Upper lobe of left lung (tissue), 6 donors: ENCODE data around the gene PBX4. TPM values are rescaled to one million over a fixed set of nuclear protein-coding genes. Genes with fewer than 3 reads are reported as not detected.

ENCODE experiments used
- ATAC-seq, 2 donors: fragments of 200-7000 bp; cut with Tn5 transposase; one replicate each; pipeline ENCODE4 v1.9.1; 2022; ENCODE audit warnings: mild to moderate bottlenecking in 2 of 2, moderate library complexity in 2 of 2; ENCODE audit not compliant: low FRiP score in 2 of 2
- DNase-seq, 2 donors: peaks; one replicate each; pipeline ENCODE4 v3.0.0-alpha.2; 2019 to 2020
- H3K27ac ChIP-seq, 4 donors: fragments of 200-600 bp; sonication (generic); one replicate each; pipeline ENCODE4 v1.5.1; 2016 to 2019
- H3K27me3 ChIP-seq, 4 donors: fragments of 200-600 bp; sonication (generic); one replicate each; pipeline ENCODE4 v1.5.1; 2017 to 2019
- H3K36me3 ChIP-seq, 4 donors: fragments of 200-600 bp; sonication (generic); one replicate each; pipeline ENCODE4 v1.5.1; 2016 to 2019
- H3K4me1 ChIP-seq, 4 donors: fragments of 200-600 bp; sonication (generic); one replicate each; pipeline ENCODE4 v1.5.1; 2018 to 2019
- H3K4me3 ChIP-seq, 4 donors: fragments of 200-600 bp; sonication (generic); one replicate each; pipeline ENCODE4 v1.5.1; 2017 to 2019; ENCODE audit warnings: mild to moderate bottlenecking in 2 of 4, moderate library complexity in 1 of 4
- H3K9me3 ChIP-seq, 4 donors: fragments of 200-600 bp; sonication (generic); one replicate each; pipeline ENCODE4 v1.5.1; 2018 to 2019
- EP300 ChIP-seq, 4 donors: sonication (generic); formaldehyde crosslinking; IDR thresholded peaks; one replicate each; pipeline ENCODE4 v1.5.1; 2017; ENCODE audit warnings: antibody characterized with exemption in 4 of 4, control low read depth in 2 of 4
- POLR2A ChIP-seq, 4 donors: fragments of 450-650 bp; IDR thresholded peaks; one replicate each; pipeline ENCODE4 v1.5.1; 2016 to 2017; ENCODE audit warnings: antibody characterized with exemption in 4 of 4, mild to moderate bottlenecking in 2 of 4
- POLR2AphosphoS5 ChIP-seq, 2 donors: sonication (generic); formaldehyde crosslinking; IDR thresholded peaks; one replicate each; pipeline ENCODE4 v1.5.1; 2017; ENCODE audit warnings: antibody characterized with exemption in 2 of 2
- WGBS, 2 donors: methylation state at CpG; one replicate each; pipeline ENCODE4 v1.1.5; 2017 to 2018; 5-methylcytosine and 5-hydroxymethylcytosine counted together
- total RNA-seq, 6 donors: library from RNA; depleted of rRNA in 4 of 6; stranded (reverse); fragments of >200 nt in 4 of 6; gene quantifications; one replicate each; pipeline versions ENCODE4 v1.1.0 to v1.2.1, GENCODE V29; 2016 to 2021
- TF ChIP-seq, protein P1 (sequence below), 6 experiments: fragments of 450-650 bp in 4 of 6; fragments of 200-600 bp in 2 of 6; sonication (generic) in 2 of 6; IDR thresholded peaks; one replicate each; pipeline ENCODE4 v1.5.1; 2016 to 2019; ENCODE audit warnings: antibody characterized with exemption in 6 of 6
- donor health status: DM: no; HTN: no; CAD: no; lungs with moderate emphysema.
- donor health status: DM: no; HTN: yes; CAD: no; lungs with severe emphysema.

Gene PBX4
- total RNA-seq, 6 donors from 2014 or later: 2.0 to 30.4 (median 5.8) TPM

DNA sequence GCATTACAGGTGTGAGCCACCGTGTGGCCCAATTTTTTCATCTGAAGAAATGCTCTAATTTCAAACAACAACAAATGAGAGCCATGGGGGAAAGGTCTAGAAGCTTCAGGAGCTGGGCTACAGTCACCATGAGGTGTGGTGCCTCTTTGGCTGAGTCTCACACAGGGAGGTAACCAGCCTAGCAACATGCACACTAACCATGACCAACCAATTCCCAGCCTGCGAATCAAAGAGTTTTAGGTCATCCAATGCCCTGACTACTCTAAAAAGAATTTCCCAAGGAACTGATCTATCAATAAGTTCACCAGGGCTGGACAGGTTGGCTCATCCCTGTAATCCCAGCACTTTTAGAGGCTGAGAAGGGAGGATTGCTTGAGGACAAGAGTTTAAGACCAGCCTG lies 29.9 kb downstream of the PBX4 start:
- H3K27ac ChIP-seq: peak overlapping the region in 1 of 4 donors; percentile 5
- H3K4me1 ChIP-seq: peaks cover 11 to 15% (median 13%) of the 10 kb centered on the region in 4 donors
- no peaks in the 10 kb centered on the region for H3K36me3 ChIP-seq
- H3K27me3 ChIP-seq: no peaks in the 10 kb centered on the region
- DNase-seq (no peak), ATAC-seq (no peak)
- H3K4me3 ChIP-seq: no peak overlapping the region
- no peak for TF ChIP-seq POLR2AphosphoS5 (IDR thresholded peaks at IDR 0.05)
- TF ChIP-seq, protein P1, sequence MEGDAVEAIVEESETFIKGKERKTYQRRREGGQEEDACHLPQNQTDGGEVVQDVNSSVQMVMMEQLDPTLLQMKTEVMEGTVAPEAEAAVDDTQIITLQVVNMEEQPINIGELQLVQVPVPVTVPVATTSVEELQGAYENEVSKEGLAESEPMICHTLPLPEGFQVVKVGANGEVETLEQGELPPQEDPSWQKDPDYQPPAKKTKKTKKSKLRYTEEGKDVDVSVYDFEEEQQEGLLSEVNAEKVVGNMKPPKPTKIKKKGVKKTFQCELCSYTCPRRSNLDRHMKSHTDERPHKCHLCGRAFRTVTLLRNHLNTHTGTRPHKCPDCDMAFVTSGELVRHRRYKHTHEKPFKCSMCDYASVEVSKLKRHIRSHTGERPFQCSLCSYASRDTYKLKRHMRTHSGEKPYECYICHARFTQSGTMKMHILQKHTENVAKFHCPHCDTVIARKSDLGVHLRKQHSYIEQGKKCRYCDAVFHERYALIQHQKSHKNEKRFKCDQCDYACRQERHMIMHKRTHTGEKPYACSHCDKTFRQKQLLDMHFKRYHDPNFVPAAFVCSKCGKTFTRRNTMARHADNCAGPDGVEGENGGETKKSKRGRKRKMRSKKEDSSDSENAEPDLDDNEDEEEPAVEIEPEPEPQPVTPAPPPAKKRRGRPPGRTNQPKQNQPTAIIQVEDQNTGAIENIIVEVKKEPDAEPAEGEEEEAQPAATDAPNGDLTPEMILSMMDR (IDR thresholded peaks at IDR 0.05): no peak
- no peak for TF ChIP-seq EP300 (IDR thresholded peaks at IDR 0.05)
- no peak for TF ChIP-seq POLR2A (IDR thresholded peaks at IDR 0.05)
- WGBS, 2 donors: 83 to 84% methylated on average over 2 of the region's 2 CpGs
- no peaks in the 10 kb centered on the region for H3K9me3 ChIP-seq

GRCh38 chr19:19587771-19588170 lies 30.7 kb downstream of the PBX4 start:
- ATAC-seq: no peak
- H3K27ac ChIP-seq: no peak overlapping the region
- H3K9me3 ChIP-seq: no peaks in the 10 kb centered on the region
- TF ChIP-seq POLR2A (IDR thresholded peaks at IDR 0.05) (no peak), POLR2AphosphoS5 (IDR thresholded peaks at IDR 0.05) (no peak), EP300 (IDR thresholded peaks at IDR 0.05) (no peak)
- TF ChIP-seq, protein P1 (IDR thresholded peaks at IDR 0.05): no peak
- H3K27me3 ChIP-seq: no peaks in the 10 kb centered on the region
- WGBS, 2 donors: 84 to 98% methylated on average over 4 to 5 of the region's 5 CpGs
- peaks cover 11 to 15% (median 13%) of the 10 kb centered on the region in 4 donors for H3K4me1 ChIP-seq
- no peak overlapping the region for H3K4me3 ChIP-seq
- DNase-seq: no peak
- no peaks in the 10 kb centered on the region for H3K36me3 ChIP-seq

DNA sequence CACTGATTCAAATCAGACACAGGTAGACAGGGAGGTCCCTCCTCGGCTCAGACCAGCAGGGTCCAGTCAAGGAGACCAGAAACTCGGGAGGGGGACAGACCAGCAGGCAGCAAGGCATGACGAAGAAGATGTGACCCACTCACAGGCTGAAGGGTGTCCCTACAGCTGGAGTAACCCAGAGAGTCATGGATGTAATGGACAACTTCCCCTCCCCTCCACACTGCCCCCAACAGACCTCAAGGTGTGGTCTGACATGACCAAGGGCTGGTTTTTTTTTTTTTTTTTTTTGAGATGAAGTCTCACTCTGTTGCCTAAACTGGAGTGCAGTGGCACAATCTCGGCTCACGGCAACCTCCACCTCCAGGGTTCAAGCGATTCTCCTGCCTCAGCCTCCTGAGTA lies 34.1 kb downstream of the PBX4 start:
- no peaks in the 10 kb centered on the region for H3K36me3 ChIP-seq
- ATAC-seq (no peak), DNase-seq (no peak)
- no peak for TF ChIP-seq POLR2AphosphoS5 (IDR thresholded peaks at IDR 0.05)
- no peak for TF ChIP-seq EP300 (IDR thresholded peaks at IDR 0.05)
- TF ChIP-seq POLR2A (IDR thresholded peaks at IDR 0.05): no peak
- TF ChIP-seq, protein P1 (IDR thresholded peaks at IDR 0.05): no peak
- WGBS, 2 donors: 80 to 91% methylated on average over 6 of the region's 6 CpGs
- H3K9me3 ChIP-seq: no peaks in the 10 kb centered on the region
- H3K4me3 ChIP-seq: no peak overlapping the region
- no peaks in the 10 kb centered on the region for H3K27me3 ChIP-seq
- no peaks in the 10 kb centered on the region for H3K4me1 ChIP-seq
- H3K27ac ChIP-seq: no peak overlapping the region

DNA sequence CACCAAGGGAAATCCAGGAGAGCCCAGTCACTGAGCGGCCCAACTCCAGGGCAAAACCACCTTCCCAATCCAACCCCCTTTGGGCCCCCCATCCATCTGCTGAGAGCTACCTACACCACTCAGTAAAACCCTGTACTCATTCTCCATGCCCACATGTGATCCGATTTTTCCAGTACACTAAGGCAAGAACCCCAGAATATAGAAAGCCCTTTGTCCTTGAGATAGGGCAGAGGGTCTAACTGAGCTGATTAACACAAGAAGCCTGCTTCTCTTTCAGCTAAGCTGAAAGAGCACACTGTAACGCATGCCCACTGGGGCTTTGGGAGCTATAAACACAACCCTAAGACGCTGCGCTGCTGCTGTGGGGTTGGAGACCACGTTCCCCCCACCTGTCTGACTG lies 36.0 kb downstream of the PBX4 start:
- no peak overlapping the region for H3K4me3 ChIP-seq
- no peaks in the 10 kb centered on the region for H3K9me3 ChIP-seq
- WGBS, 2 donors: 95% methylated on average over 5 to 6 of the region's 6 CpGs
- no peaks in the 10 kb centered on the region for H3K36me3 ChIP-seq
- TF ChIP-seq, protein P1 (IDR thresholded peaks at IDR 0.05): no peak
- TF ChIP-seq EP300 (IDR thresholded peaks at IDR 0.05) (no peak), POLR2AphosphoS5 (IDR thresholded peaks at IDR 0.05) (no peak), POLR2A (IDR thresholded peaks at IDR 0.05) (no peak)
- no peaks in the 10 kb centered on the region for H3K27me3 ChIP-seq
- DNase-seq (no peak), ATAC-seq (no peak)
- H3K27ac ChIP-seq: no peak overlapping the region
- H3K4me1 ChIP-seq: no peaks in the 10 kb centered on the region

GRCh38 chr19:19581391-19581790 lies 37.1 kb downstream of the PBX4 start:
- 90 to 94% methylated on average over 13 of the region's 13 CpGs for WGBS, 2 donors

More at GRCh38 chr19:19581391-19581790, 37.1 kb downstream of the PBX4 start:
- no peak for DNase-seq
- ATAC-seq: no peak
- no peaks in the 10 kb centered on the region for H3K9me3 ChIP-seq
- no peaks in the 10 kb centered on the region for H3K36me3 ChIP-seq
- TF ChIP-seq, protein P1 (IDR thresholded peaks at IDR 0.05): no peak
- TF ChIP-seq EP300 (IDR thresholded peaks at IDR 0.05) (no peak), POLR2A (IDR thresholded peaks at IDR 0.05) (no peak), POLR2AphosphoS5 (IDR thresholded peaks at IDR 0.05) (no peak)
- H3K27ac ChIP-seq: no peak overlapping the region
- no peaks in the 10 kb centered on the region for H3K27me3 ChIP-seq
- H3K4me1 ChIP-seq: no peaks in the 10 kb centered on the region
- no peak overlapping the region for H3K4me3 ChIP-seq
